ENCODE data around the gene MAP6. TPM values are rescaled to one million over a fixed set of nuclear protein-coding genes. Genes with fewer than 3 reads are reported as not detected.
"Not testable (repeated sequence)": the region's sequence is repeated elsewhere in the genome, so short reads cannot be mapped to it uniquely, and the experiment has no call there.

Gene MAP6
- total RNA-seq, 1 experiment from 2014 or later = not detected

DNA sequence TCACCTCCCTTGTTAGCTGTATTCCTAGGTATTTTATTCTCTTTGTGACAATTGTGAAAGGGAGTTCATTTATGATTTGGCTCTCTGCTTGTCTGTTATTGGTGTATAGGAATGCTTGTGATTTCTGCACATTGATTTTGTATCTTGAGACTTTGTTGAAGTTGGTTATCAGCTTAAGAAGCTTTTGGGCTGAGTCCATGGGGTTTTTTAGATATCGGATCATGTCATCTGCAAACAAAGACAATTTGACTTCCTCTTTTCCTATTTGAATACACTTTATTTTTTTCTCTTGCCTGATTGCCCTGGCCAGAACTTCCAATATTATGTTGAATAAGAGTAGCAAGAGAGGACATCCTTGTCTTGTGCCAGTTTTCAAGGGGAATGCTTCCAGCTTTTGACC, 15.0 kb upstream of the MAP6 start:
- H3K79me2 ChIP-seq (ENCODE audit: insufficient read depth, low read length); H3K4me1 ChIP-seq (ENCODE audit: control insufficient read depth in 1 of 2, insufficient read depth in 2 of 2, low read length in 2 of 2); DNase-seq (ENCODE audit: low read depth, low spot score); H2AFZ ChIP-seq (ENCODE audit: low read depth, low read length, poor library complexity, severe bottlenecking); H3K4me2 ChIP-seq (ENCODE audit: low read length); CTCF ChIA-PET; H3K27me3 ChIP-seq (ENCODE audit: insufficient read depth, low read length); H3K9ac ChIP-seq (ENCODE audit: low read length); H4K20me1 ChIP-seq (ENCODE audit: insufficient read depth); H3K9me2 ChIP-seq (ENCODE audit: insufficient read depth); RAD21 ChIA-PET (ENCODE audit: low non-redundant PET in 1 of 2, low total read pairs in 2 of 2, uncharacterized antibody in 2 of 2, unreplicated experiment in 2 of 2); H3K27ac ChIP-seq (ENCODE audit: low read depth, low read length); H3K36me3 ChIP-seq (ENCODE audit: control insufficient read depth in 1 of 2, insufficient read depth in 2 of 2, low read length in 2 of 2); ATAC-seq; POLR2A ChIA-PET; intact Hi-C loops (cut with micrococcal nuclease); H3K9me3 ChIP-seq (ENCODE audit: control insufficient read depth in 1 of 2, insufficient read depth in 1 of 2, low read depth in 1 of 2, low read length in 2 of 2); H3K4me3 ChIP-seq (replicated peaks in 1 of 2; ENCODE audit: low read depth in 1 of 2, low read length in 2 of 2); BruUV-seq (replicated peaks): not testable (repeated sequence)

GRCh38 chr11:75679566-75679965, 10.7 kb upstream of the MAP6 start:
- ATAC-seq (no peak), DNase-seq (ENCODE audit: low read depth, low spot score) (no peak)
- TF ChIP-seq TCF7L2 (IDR thresholded peaks at IDR 0.05; ENCODE audit: borderline replicate concordance, extremely low read depth, insufficient read depth, insufficient read length) (no peak), EGR1 (IDR thresholded peaks at IDR 0.05; ENCODE audit: low read depth) (no peak), EZH2phosphoT487 (IDR thresholded peaks at IDR 0.05; ENCODE audit: borderline replicate concordance) (no peak), POLR2AphosphoS5 (IDR thresholded peaks at IDR 0.05; ENCODE audit: low read depth, low read length) (no peak), ZNF274 (IDR thresholded peaks at IDR 0.05; ENCODE audit: low read depth, low read length) (no peak), CEBPB (IDR thresholded peaks at IDR 0.05; ENCODE audit: low read depth) (no peak), CBX3 (IDR thresholded peaks at IDR 0.05; ENCODE audit: low read depth) (no peak), ZFX (IDR thresholded peaks at IDR 0.05) (no peak), EZH2 (IDR thresholded peaks at IDR 0.05) (no peak), SRF (IDR thresholded peaks at IDR 0.05; ENCODE audit: low read depth) (no peak), SIN3A (IDR thresholded peaks at IDR 0.05; ENCODE audit: low read depth) (no peak), YY1 (IDR thresholded peaks at IDR 0.05; ENCODE audit: extremely low read depth, insufficient replicate concordance, low read depth, low read length) (no peak), MAX (IDR thresholded peaks at IDR 0.05) (no peak)
- no TSS peak for BruUV-seq (replicated peaks)
- ChIA-PET POLR2A (no interaction called here), CTCF (no interaction called here), RAD21 (ENCODE audit: low non-redundant PET in 1 of 2, low total read pairs in 2 of 2, uncharacterized antibody in 2 of 2, unreplicated experiment in 2 of 2) (no interaction called here)
- Histone ChIP-seq H3K36me3 (ENCODE audit: control insufficient read depth in 1 of 2, insufficient read depth in 2 of 2, low read length in 2 of 2) (no peaks in the 10 kb centered on the region), H3K4me3 (replicated peaks in 1 of 2; ENCODE audit: low read depth in 1 of 2, low read length in 2 of 2) (no peak overlapping the region), H3K9ac (ENCODE audit: low read length) (no peak overlapping the region), H3K27me3 (ENCODE audit: insufficient read depth, low read length) (peaks cover 4% of the 10 kb centered on the region; the same call in 1 of the 2 replicates), H3K79me2 (ENCODE audit: insufficient read depth, low read length) (no peaks in the 10 kb centered on the region), H3K9me3 (ENCODE audit: control insufficient read depth in 1 of 2, insufficient read depth in 1 of 2, low read depth in 1 of 2, low read length in 2 of 2) (no peaks in the 10 kb centered on the region), H3K4me2 (ENCODE audit: low read length) (no peak overlapping the region), H3K9me2 (ENCODE audit: insufficient read depth) (no peaks in the 10 kb centered on the region), H3K4me1 (ENCODE audit: control insufficient read depth in 1 of 2, insufficient read depth in 2 of 2, low read length in 2 of 2) (no peaks in the 10 kb centered on the region), H3K27ac (ENCODE audit: low read depth, low read length) (no peak overlapping the region), H4K20me1 (ENCODE audit: insufficient read depth) (no peaks in the 10 kb centered on the region), H2AFZ (ENCODE audit: low read depth, low read length, poor library complexity, severe bottlenecking) (no peak overlapping the region)
- intact Hi-C loops (cut with micrococcal nuclease) = no loop called here
